NCI-H446 treated with DMSO at 0.1 percent for 48 hours (cell line): ENCODE results near the gene SHISA6.

Experiments used
- DNase-seq: peaks from one replicate; lab custom pipeline; 2025; lab: John Stamatoyannopoulos, UW

SHISA6 gene

GRCh38 chr17:11353601-11354000 lies 112.6 kb downstream of the SHISA6 start:
- DNase-seq: no peak

DNA sequence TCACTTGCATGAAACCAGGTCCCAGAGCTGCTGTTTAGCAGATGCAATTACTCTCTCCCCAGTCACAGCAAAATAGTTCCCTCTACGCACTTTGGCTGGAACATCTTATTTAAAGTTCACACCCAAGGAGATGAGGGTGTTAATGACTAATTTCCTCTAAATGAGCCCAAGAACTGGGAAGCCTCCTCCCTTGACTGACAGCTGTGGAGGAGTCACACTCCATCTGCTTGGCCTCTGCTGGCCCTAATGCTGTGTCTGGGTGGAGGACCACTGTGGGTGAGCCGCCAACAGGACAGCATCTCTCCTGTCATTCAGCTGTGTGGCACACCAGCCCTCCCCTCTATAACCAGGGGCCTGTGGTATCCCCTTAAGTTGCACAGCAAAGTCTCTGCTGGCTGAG lies 115.4 kb downstream of the SHISA6 start:
- DNase-seq: no peak

DNA sequence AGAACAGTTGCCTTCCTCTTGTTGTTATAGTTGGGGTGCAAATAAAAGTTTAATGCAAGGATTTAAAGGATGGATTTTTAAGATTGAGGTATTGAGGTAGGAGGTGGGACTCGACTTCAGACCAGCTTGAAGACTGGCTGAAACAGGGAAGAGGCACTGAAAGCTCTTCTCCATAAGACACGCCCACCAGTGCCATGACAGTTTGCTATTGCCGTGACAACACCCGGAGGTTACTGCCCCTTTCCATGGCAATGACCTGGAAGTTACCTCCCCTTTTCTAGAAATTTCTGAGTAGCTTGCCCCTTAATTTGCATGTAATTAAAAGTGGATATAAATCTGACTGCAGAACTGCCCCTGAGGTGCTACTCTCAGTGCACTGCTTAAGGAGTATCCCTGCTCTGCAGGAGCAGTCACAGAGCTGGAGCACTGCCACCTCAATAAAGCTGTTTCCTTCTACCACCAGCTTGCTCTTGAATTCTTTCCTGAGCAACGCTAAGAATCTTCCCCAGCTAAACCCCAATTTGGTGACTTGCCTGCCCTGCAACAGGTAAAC lies 122.6 kb downstream of the SHISA6 start:
- no peak for DNase-seq

DNA sequence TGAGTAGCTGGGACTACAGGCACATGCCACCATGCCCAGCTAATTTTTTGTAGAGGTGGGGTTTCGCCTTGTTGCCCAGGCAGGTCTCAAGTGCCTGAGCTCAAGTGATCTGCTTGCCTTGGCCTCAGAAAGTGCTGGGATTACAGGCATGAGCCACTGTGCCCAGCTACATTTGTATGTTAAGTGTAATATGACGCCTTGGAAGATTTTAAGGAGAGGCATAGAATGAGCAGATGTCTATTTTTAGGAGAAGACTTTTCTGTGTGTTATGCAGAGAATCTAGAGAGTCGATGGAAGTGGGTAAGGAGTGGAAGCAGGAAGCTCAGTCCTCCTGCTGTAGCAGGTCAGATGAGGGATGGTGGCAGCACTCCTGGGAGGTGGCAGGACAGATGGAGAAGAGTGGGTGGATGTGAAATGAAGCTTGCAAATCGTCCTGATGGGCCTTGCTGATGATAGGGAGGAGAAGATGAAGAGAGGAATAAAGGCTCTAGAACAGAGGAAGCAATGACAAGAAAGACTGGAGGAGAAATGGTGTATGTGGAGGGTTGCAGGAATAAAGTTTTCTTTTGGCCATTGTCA lies 125.3 kb downstream of the SHISA6 start:
- no peak for DNase-seq

- no peak for DNase-seq
These were observed 128.6 kb downstream of the SHISA6 start for GRCh38 chr17:11369575-11369974.

DNA sequence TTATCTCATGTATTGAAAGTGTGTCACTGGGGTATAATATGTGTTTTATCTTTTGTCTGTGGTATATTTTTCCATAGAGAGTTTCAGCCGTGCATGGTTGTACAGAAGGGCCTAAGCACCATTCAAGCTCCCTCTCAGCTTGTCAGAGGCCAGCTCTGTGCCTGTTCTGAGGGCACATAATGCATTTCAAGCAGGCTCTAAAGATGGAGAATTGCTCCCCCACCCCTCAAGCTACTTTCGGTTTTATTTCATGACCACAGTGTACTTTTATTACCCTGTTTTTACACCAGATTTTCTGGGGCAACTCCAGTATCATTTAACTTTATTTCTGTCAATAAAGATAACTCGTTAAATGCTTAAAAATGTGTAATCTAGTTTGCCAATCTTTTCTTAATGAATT lies 131.7 kb downstream of the SHISA6 start:
- DNase-seq: no peak

- no peak for DNase-seq
These were observed 137.5 kb downstream of the SHISA6 start for GRCh38 chr17:11378506-11378905.

- no peak for DNase-seq
These were observed 139.7 kb downstream of the SHISA6 start for GRCh38 chr17:11380761-11381160.

DNA sequence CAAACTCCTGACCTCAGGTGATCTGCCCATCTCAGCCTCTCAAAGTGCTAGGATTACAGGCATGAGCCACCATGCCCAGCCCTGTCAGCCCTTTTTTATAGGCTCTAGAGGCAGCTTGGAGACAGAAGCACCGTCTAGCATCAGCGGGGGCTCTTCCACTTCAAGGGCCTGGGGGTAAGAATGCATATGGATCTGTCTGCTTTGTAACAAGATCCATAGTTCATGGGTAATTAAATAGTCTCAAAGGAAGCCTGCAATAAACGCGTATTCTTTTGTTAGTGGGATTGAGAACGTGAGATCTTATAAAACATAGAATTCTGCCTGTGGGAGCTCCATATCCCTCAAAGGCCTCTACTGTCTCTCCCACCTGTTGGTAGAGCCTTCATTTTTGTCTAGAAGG lies 142.1 kb downstream of the SHISA6 start:
- no peak for DNase-seq

GRCh38 chr17:11384131-11384530 lies 143.1 kb downstream of the SHISA6 start:
- DNase-seq: no peak

DNA sequence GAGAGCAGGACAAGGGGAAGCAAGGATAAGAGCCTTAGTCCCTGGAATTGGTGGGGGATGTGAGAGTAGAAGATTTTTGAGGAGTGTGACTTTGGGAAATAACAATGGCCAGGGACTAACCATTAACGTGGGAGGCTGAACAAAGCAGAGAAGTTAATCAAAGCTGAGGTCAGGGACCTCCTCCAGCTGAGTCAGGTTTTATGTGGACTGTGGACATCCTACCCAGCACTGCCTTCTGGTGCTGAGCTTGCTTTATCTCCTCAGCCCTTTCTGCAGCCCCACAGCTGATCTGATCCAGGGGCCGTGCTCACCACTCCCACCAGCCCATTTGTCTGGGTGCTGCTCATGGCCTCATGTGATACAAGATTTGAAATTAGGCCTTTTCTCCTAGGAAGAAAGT lies 146.6 kb downstream of the SHISA6 start:
- DNase-seq: no peak

DNA sequence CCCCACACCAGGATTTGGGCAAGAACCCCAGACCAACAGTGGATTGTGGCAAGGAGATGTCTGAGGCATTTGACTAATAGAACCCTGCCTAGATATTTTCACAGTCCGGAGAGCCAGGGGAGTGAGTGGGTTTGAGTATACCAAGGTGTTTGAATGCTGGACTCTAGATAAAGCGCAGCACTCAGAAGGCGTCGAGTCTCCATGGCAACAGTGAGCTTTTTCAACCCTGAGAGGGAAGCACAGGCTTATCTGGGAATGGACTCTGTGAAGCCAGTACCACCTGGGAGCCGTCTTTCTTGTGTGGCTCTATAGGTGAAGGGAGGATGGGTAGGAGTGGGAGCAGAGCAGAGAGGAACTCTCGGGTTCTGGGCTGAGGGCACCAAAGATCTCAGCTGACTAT lies 147.0 kb downstream of the SHISA6 start:
- DNase-seq: no peak

- no peak for DNase-seq
These were observed 148.6 kb downstream of the SHISA6 start for GRCh38 chr17:11389583-11389982.

DNA sequence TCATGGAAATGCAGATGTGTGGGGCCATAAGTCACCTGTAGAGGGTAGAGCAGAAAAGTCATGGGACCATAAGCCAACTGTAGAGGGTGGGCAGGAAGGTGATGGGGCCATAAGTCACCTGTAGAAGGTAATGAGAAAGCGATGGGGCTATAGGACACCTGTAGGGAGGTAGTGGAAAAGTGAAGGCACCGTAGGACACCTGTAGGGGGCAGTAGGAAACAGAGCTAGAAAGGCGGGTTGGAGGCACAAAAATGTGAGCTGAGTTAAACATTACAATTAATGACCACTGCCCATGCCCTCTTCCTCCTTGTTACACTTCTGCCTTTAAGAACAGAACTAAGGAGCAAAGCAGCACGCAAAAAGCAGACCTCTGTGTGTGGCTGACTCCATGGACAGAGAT lies 150.1 kb downstream of the SHISA6 start:
- no peak for DNase-seq

GRCh38 chr17:11404431-11405276 lies 163.6 kb downstream of the SHISA6 start:
- no peak for DNase-seq

- DNase-seq: no peak
These were observed 165.7 kb downstream of the SHISA6 start for GRCh38 chr17:11406716-11407115.

GRCh38 chr17:11412654-11413053 lies 171.6 kb downstream of the SHISA6 start:
- no peak for DNase-seq

DNA sequence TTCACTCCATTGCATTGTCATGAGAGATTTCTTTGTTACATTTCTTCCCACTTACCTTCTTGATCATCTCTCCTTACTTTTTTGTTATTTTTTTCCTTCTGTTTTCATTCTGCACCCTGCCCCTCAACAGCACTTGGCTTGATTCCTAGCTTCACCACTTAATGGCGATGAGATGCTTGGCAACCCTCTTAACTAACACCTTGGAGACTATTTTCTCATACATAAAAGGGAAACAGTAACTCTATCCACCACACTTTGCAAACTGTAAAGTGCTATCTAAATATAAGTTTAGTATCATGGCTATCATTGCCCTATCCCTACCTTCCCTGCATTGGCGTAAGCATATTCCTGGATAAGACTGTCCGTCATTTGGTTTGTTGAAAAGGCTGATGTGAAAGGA lies 177.3 kb downstream of the SHISA6 start:
- DNase-seq: no peak

GRCh38 chr17:11430751-11431150 lies 189.7 kb downstream of the SHISA6 start:
- no peak for DNase-seq

GRCh38 chr17:11438673-11439072 lies 197.7 kb downstream of the SHISA6 start:
- no peak for DNase-seq

DNA sequence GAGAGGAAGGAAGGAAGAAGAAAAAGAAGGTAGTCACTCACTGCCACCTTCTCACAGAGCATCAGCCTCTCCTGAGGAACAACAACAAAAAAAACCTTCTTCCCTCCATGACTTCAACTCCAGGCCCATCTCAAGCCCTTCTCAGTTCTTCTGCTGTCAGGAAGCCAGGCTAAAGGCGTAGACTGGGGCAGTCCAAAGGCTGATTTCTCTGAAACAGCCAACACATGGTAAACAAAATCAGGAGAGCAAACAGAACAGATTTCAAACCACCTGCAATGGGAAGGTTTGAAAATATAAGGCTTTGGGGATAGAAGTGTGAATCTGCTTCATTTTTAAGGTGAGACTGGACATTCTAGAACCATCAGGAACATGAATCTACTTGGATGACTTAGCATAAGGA lies 200.0 kb downstream of the SHISA6 start:
- DNase-seq: no peak

DNA sequence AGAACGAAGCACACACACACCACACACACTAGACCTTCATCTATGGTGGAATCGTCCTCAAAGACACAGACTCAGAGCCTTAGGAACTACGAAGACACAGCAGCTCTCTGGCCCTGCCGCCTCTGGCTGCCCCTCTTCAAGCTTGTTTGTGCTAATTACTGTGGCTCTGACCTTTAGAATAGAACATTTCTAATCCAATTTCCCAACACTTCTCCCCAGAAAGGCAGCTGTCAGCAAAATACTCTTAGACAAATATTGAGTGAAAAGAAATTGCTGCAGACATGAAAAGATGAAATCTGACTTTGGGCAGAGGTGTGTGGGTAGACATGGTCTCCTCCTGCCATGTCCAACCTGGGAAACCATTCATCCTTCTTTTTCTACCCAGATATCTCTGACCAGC lies 205.3 kb downstream of the SHISA6 start:
- DNase-seq: no peak

DNA sequence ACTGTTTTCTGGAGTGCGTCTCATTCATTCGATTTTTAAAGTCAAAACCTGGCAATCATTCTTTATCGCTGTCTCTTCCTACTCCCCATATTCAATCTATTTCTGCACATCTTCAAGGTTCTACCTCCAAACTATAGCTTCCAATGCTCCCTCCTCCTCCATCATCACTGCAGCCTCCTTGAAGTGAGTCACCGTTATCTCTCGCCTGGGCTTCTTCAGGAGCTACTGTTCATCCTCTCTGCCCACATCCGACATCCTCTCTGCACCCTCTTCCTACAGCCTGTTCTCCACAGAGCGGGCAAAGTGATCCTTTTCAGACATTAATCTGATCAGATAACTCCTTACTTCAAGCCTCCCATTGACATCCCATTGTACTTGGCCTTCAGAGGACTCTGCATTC lies 213.1 kb downstream of the SHISA6 start:
- DNase-seq: no peak

- DNase-seq: no peak
These were observed 217.3 kb downstream of the SHISA6 start for GRCh38 chr17:11458279-11458678.
